Caco-2 (cell line): ENCODE data around the gene FLNA. TPM values are rescaled to one million over a fixed set of nuclear protein-coding genes. Genes with fewer than 3 reads are reported as not detected.

Experiments
- BruUV-seq: library from RNA; stranded (reverse); fragments of 400-500 nt; replicated peaks from 2 replicates; lab custom pipeline; 2021; lab: Mats Ljungman, UMichigan
- CTCF ChIA-PET: fragments of 300-600 bp; sonication (Branson Sonifier 250); formaldehyde crosslinking; loops from one replicate; lab custom pipeline; 2022; ENCODE audit warnings: antibody characterized with exemption; lab: Charles Lee
- POLR2A ChIA-PET: fragments of 300-600 bp; sonication (Branson Sonifier 250); formaldehyde crosslinking; loops from one replicate; lab custom pipeline; 2022; ENCODE audit warnings: antibody characterized with exemption; lab: Charles Lee
- DNase-seq, 2 experiments: peaks; one replicate each; pipeline versions ENCODE4 v3.0.0 to v3.0.0-alpha.2; 2020 to 2022
- H3K27me3 ChIP-seq: replicated peaks from 2 replicates; pipeline ENCODE4 v1.6.0; 2011; ENCODE audit warnings: low read length; ENCODE audit not compliant: control insufficient read depth, insufficient read depth
- H3K36me3 ChIP-seq: 2 replicates; pipeline ENCODE4 v1.5.1; 2011; ENCODE audit warnings: low read length; ENCODE audit not compliant: control insufficient read depth, insufficient read depth
- H3K4me1 ChIP-seq: fragments of 250-450 bp; sonication (Bioruptor Pico); 2 replicates; pipeline ENCODE4 v1.5.1; 2020; ENCODE audit warnings: mild to moderate bottlenecking
- H3K4me3 ChIP-seq: 2 replicates; pipeline ENCODE4 v1.5.1; 2011; ENCODE audit warnings: low read depth, mild to moderate bottlenecking, control low read depth, low read length
- H3K9me3 ChIP-seq: fragments of 250-450 bp; sonication (Bioruptor Pico); 2 replicates; pipeline ENCODE4 v1.5.1; 2020; ENCODE audit warnings: mild to moderate bottlenecking, moderate library complexity
- H3K27ac Mint-ChIP-seq: one replicate; pipeline ENCODE4 v1.8.0; 2022; ENCODE audit warnings: mixed read lengths; ENCODE audit not compliant: unreplicated experiment
- H3K27me3 Mint-ChIP-seq: one replicate; pipeline ENCODE4 v1.8.0; 2022; ENCODE audit warnings: mixed read lengths; ENCODE audit not compliant: insufficient read depth, unreplicated experiment
- H3K36me3 Mint-ChIP-seq: one replicate; pipeline ENCODE4 v1.8.0; 2022; ENCODE audit warnings: mild to moderate bottlenecking, mixed read lengths; ENCODE audit not compliant: insufficient read depth, unreplicated experiment
- H3K4me1 Mint-ChIP-seq: one replicate; pipeline ENCODE4 v1.8.0; 2022; ENCODE audit warnings: low read depth, mixed read lengths; ENCODE audit not compliant: unreplicated experiment
- H3K4me3 Mint-ChIP-seq: one replicate; pipeline ENCODE4 v1.8.0; 2022; ENCODE audit warnings: mild to moderate bottlenecking, moderate library complexity, mixed read lengths; ENCODE audit not compliant: unreplicated experiment
- H3K9me3 Mint-ChIP-seq: one replicate; pipeline ENCODE4 v1.8.0; 2022; ENCODE audit warnings: mixed read lengths; ENCODE audit not compliant: unreplicated experiment
- CTCF ChIP-seq, 2 experiments: fragments of 200-600 bp in 1 of 2; IDR thresholded peaks; 1 replicate in 1 of 2; 2 replicates in 1 of 2; pipeline versions ENCODE4 v1.5.1 to v1.8.0; 2011 to 2022; ENCODE audit warnings: antibody characterized with exemption in 1 of 2, control low read depth in 1 of 2, inconsistent platforms in 1 of 2, low read depth in 1 of 2, low read length in 1 of 2, mild to moderate bottlenecking in 1 of 2, moderate library complexity in 1 of 2; ENCODE audit not compliant: insufficient read depth in 1 of 2, severe bottlenecking in 1 of 2, unreplicated experiment in 1 of 2
- intact Hi-C: fragments of 100-400 bp; cut with micrococcal nuclease; formaldehyde crosslinking; loops from one replicate; pipeline ENCODE4 v1.10.0; 2022; ENCODE audit not compliant: unreplicated experiment
- total RNA-seq: library from RNA; stranded (reverse); gene quantifications from 2 replicates; pipeline ENCODE4 v1.2.3, GENCODE V29; 2022

The FLNA gene
- total RNA-seq, 1 experiment from 2014 or later = 546 TPM

GRCh38 chrX:154334496-154334895 is 39.9 kb downstream of the FLNA start:
- intact Hi-C loops = no loop called here
- H3K9me3 Mint-ChIP-seq = no peaks in the 10 kb centered on the region
- H3K9me3 ChIP-seq = no peaks in the 10 kb centered on the region
- BruUV-seq = no TSS peak
- H3K27me3 ChIP-seq = no peaks in the 10 kb centered on the region
- TF ChIP-seq CTCF (IDR thresholded peaks at IDR 0.05; ENCODE audit: insufficient read depth in 1 of 2, low read depth in 1 of 2, low read length in 1 of 2, severe bottlenecking in 1 of 2, unreplicated experiment in 1 of 2) = no peak
- H3K27ac Mint-ChIP-seq = no peak overlapping the region
- no peaks in the 10 kb centered on the region for H3K4me1 ChIP-seq
- no peak overlapping the region for H3K4me3 ChIP-seq
- H3K36me3 ChIP-seq = no peaks in the 10 kb centered on the region
- H3K4me1 Mint-ChIP-seq = no peaks in the 10 kb centered on the region
- H3K27me3 Mint-ChIP-seq = no peaks in the 10 kb centered on the region
- H3K4me3 Mint-ChIP-seq = no peak overlapping the region
- ChIA-PET POLR2A (no interaction called here), CTCF (no interaction called here)
- H3K36me3 Mint-ChIP-seq = no peaks in the 10 kb centered on the region
- no peak for DNase-seq

- POLR2A ChIA-PET = no interaction called here
- Mint-ChIP-seq H3K27me3 (no peaks in the 10 kb centered on the region), H3K27ac (no peak overlapping the region), H3K4me1 (no peaks in the 10 kb centered on the region), H3K36me3 (no peaks in the 10 kb centered on the region), H3K9me3 (no peaks in the 10 kb centered on the region), H3K4me3 (no peak overlapping the region)
- no TSS peak for BruUV-seq
- DNase-seq = no peak
- CTCF ChIA-PET = no interaction called here
- Histone ChIP-seq H3K36me3 (no peaks in the 10 kb centered on the region), H3K9me3 (no peaks in the 10 kb centered on the region), H3K4me3 (no peak overlapping the region), H3K27me3 (no peaks in the 10 kb centered on the region), H3K4me1 (no peaks in the 10 kb centered on the region)
- TF ChIP-seq CTCF (IDR thresholded peaks at IDR 0.05; ENCODE audit: insufficient read depth in 1 of 2, low read depth in 1 of 2, low read length in 1 of 2, severe bottlenecking in 1 of 2, unreplicated experiment in 1 of 2) = no peak
- intact Hi-C loops = no loop called here
These were observed 40.6 kb downstream of the FLNA start for GRCh38 chrX:154333837-154334271.

- DNase-seq = no peak
- H3K4me3 Mint-ChIP-seq = no peak overlapping the region
- Histone ChIP-seq H3K4me1 (no peaks in the 10 kb centered on the region), H3K36me3 (no peaks in the 10 kb centered on the region), H3K27me3 (no peaks in the 10 kb centered on the region), H3K9me3 (no peaks in the 10 kb centered on the region), H3K4me3 (no peak overlapping the region)
- ChIA-PET POLR2A (no interaction called here), CTCF (no interaction called here)
- H3K4me1 Mint-ChIP-seq = no peaks in the 10 kb centered on the region
- H3K27me3 Mint-ChIP-seq = no peaks in the 10 kb centered on the region
- H3K36me3 Mint-ChIP-seq = no peaks in the 10 kb centered on the region
- no TSS peak for BruUV-seq
- H3K27ac Mint-ChIP-seq = no peak overlapping the region
- intact Hi-C loops = no loop called here
- H3K9me3 Mint-ChIP-seq = no peaks in the 10 kb centered on the region
- TF ChIP-seq CTCF (IDR thresholded peaks at IDR 0.05; ENCODE audit: insufficient read depth in 1 of 2, low read depth in 1 of 2, low read length in 1 of 2, severe bottlenecking in 1 of 2, unreplicated experiment in 1 of 2) = no peak
These were observed 41.3 kb downstream of the FLNA start for GRCh38 chrX:154333116-154333515.
